H9 (cell line): ENCODE results near the gene SPRYD4. TPM values are rescaled to one million over a fixed set of nuclear protein-coding genes. Genes with fewer than 3 reads are reported as not detected.

ENCODE experiments used
- DNase-seq: peaks from one replicate; pipeline ENCODE4 v3.0.0-alpha.2; 2017
- H2AFZ ChIP-seq: one replicate; pipeline ENCODE4 v1.6.1; 2013; ENCODE audit warnings: mild to moderate bottlenecking, low read length, control low read depth, moderate library complexity
- H2AK5ac ChIP-seq: 2 replicates; pipeline ENCODE4 v1.6.1; 2013; ENCODE audit warnings: low read length, control low read depth, mixed read lengths; ENCODE audit not compliant: insufficient read length
- H2BK120ac ChIP-seq: one replicate; pipeline ENCODE4 v1.6.1; 2013; ENCODE audit warnings: low read depth, mild to moderate bottlenecking, low read length, control low read depth, inconsistent platforms; ENCODE audit not compliant: poor library complexity, severe bottlenecking
- H2BK12ac ChIP-seq: 2 replicates; pipeline ENCODE4 v1.6.1; 2013; ENCODE audit warnings: low read length, control low read depth, mixed read lengths, low read depth; ENCODE audit not compliant: insufficient read length
- H2BK15ac ChIP-seq: 2 replicates; pipeline ENCODE4 v1.6.1; 2013; ENCODE audit warnings: low read depth, low read length, control low read depth
- H2BK20ac ChIP-seq: one replicate; pipeline ENCODE4 v1.6.1; 2013; ENCODE audit warnings: low read depth, mild to moderate bottlenecking, low read length, control low read depth, inconsistent platforms; ENCODE audit not compliant: poor library complexity, severe bottlenecking
- H2BK5ac ChIP-seq: 2 replicates; pipeline ENCODE4 v1.6.1; 2013; ENCODE audit warnings: low read length, control low read depth, mixed read lengths; ENCODE audit not compliant: insufficient read length
- H3K14ac ChIP-seq: 2 replicates; pipeline ENCODE4 v1.6.1; 2013; ENCODE audit warnings: low read length, control low read depth; ENCODE audit not compliant: insufficient read depth
- H3K18ac ChIP-seq: 2 replicates; pipeline ENCODE4 v1.6.1; 2013; ENCODE audit warnings: low read depth, mild to moderate bottlenecking, mixed read lengths, low read length, control low read depth; ENCODE audit not compliant: insufficient read length
- H3K23ac ChIP-seq: 2 replicates; pipeline ENCODE4 v1.6.1; 2013; ENCODE audit warnings: low read length, control low read depth, mixed read lengths, low read depth; ENCODE audit not compliant: insufficient read length
- H3K23me2 ChIP-seq: 2 replicates; pipeline ENCODE4 v1.6.1; 2013; ENCODE audit warnings: low read depth, mild to moderate bottlenecking, mixed read lengths, low read length, control low read depth; ENCODE audit not compliant: insufficient read length, poor library complexity, severe bottlenecking
- H3K27ac ChIP-seq: 2 replicates; pipeline ENCODE4 v1.5.1; 2013; ENCODE audit warnings: low read length, control low read depth, mixed read lengths, low read depth; ENCODE audit not compliant: insufficient read length
- H3K27me3 ChIP-seq: 2 replicates; pipeline ENCODE4 v1.6.1; 2013; ENCODE audit warnings: low read length, control low read depth, inconsistent platforms; ENCODE audit not compliant: insufficient read depth
- H3K4ac ChIP-seq: 2 replicates; pipeline ENCODE4 v1.6.1; 2013; ENCODE audit warnings: low read depth, mild to moderate bottlenecking, control low read depth, inconsistent platforms, low read length, moderate library complexity
- H3K4me1 ChIP-seq: 2 replicates; pipeline ENCODE4 v1.6.1; 2013; ENCODE audit warnings: low read length, control low read depth, inconsistent platforms; ENCODE audit not compliant: insufficient read depth
- H3K4me2 ChIP-seq: 2 replicates; pipeline ENCODE4 v1.6.1; 2013; ENCODE audit warnings: low read length, control low read depth, mixed read lengths; ENCODE audit not compliant: insufficient read length, insufficient read depth
- H3K56ac ChIP-seq: 2 replicates; pipeline ENCODE4 v1.6.1; 2013; ENCODE audit warnings: low read depth, mild to moderate bottlenecking, mixed read lengths, low read length, control low read depth; ENCODE audit not compliant: insufficient read length
- H3K79me1 ChIP-seq: 2 replicates; pipeline ENCODE4 v1.6.1; 2013; ENCODE audit warnings: low read depth, mild to moderate bottlenecking, moderate library complexity, low read length, control low read depth, inconsistent platforms; ENCODE audit not compliant: insufficient read depth, poor library complexity, severe bottlenecking
- H3K79me2 ChIP-seq: 2 replicates; pipeline ENCODE4 v1.6.1; 2013; ENCODE audit warnings: low read length, control low read depth, inconsistent platforms; ENCODE audit not compliant: insufficient read depth
- H3K9ac ChIP-seq: 2 replicates; pipeline ENCODE4 v1.6.1; 2013; ENCODE audit warnings: low read length, control low read depth, mixed read lengths; ENCODE audit not compliant: insufficient read length; ENCODE audit errors: extremely low read depth
- H3K9me3 ChIP-seq: one replicate; pipeline ENCODE4 v1.6.1; 2013; ENCODE audit warnings: low read depth, low read length, inconsistent platforms; ENCODE audit not compliant: control insufficient read depth
- H3T11ph ChIP-seq: one replicate; pipeline ENCODE4 v1.6.1; 2013; ENCODE audit warnings: mild to moderate bottlenecking, low read length, control low read depth, inconsistent platforms
- H4K20me1 ChIP-seq: one replicate; pipeline ENCODE4 v1.6.1; 2013; ENCODE audit not compliant: control insufficient read depth, insufficient read length, insufficient read depth
- H4K5ac ChIP-seq: 2 replicates; pipeline ENCODE4 v1.6.1; 2013; ENCODE audit warnings: low read depth, mild to moderate bottlenecking, mixed read lengths, low read length, control low read depth; ENCODE audit not compliant: insufficient read length
- H4K8ac ChIP-seq: replicated peaks from 2 replicates; pipeline ENCODE4 v1.6.1; 2013; ENCODE audit warnings: low read length, control low read depth, mixed read lengths, low read depth; ENCODE audit not compliant: insufficient read length
- H4K91ac ChIP-seq: 2 replicates; pipeline ENCODE4 v1.6.1; 2013; ENCODE audit warnings: low read depth, mild to moderate bottlenecking, moderate library complexity, mixed read lengths, low read length, control low read depth; ENCODE audit not compliant: insufficient read length
- H3K27ac Mint-ChIP-seq, 3 experiments: 2 replicates in 2 of 3; 3 replicates in 1 of 3; pipeline ENCODE4 v1.8.0; 2020 to 2021; ENCODE audit warnings: mixed read lengths in 3 of 3, mild to moderate bottlenecking in 1 of 3, moderate library complexity in 1 of 3
- H3K27me3 Mint-ChIP-seq: 2 replicates; pipeline ENCODE4 v1.8.0; 2021; ENCODE audit warnings: low read depth, mild to moderate bottlenecking, moderate library complexity, mixed read lengths
- H3K36me3 Mint-ChIP-seq, 3 experiments: 2 replicates in 2 of 3; 3 replicates in 1 of 3; pipeline ENCODE4 v1.8.0; 2020 to 2021; ENCODE audit warnings: low read depth in 3 of 3, mixed read lengths in 3 of 3; ENCODE audit not compliant: insufficient read depth in 1 of 3
- H3K4me1 Mint-ChIP-seq, 2 experiments: 2 replicates each; pipeline ENCODE4 v1.8.0; 2020; ENCODE audit warnings: mixed read lengths in 2 of 2
- H3K4me3 Mint-ChIP-seq, 2 experiments: 2 replicates in 1 of 2; 3 replicates in 1 of 2; pipeline ENCODE4 v1.8.0; 2020 to 2021; ENCODE audit warnings: mild to moderate bottlenecking in 2 of 2, mixed read lengths in 2 of 2, moderate library complexity in 1 of 2
- H3K9me3 Mint-ChIP-seq, 2 experiments: 2 replicates in 1 of 2; 3 replicates in 1 of 2; pipeline ENCODE4 v1.8.0; 2020; ENCODE audit warnings: mild to moderate bottlenecking in 2 of 2, mixed read lengths in 2 of 2, moderate library complexity in 1 of 2
- WGBS: extraction: QIAGEN DNeasy Blood & Tissue Kit; methylation state at CpG from one replicate; pipeline ENCODE4 v1.1.7; 2013; ENCODE audit warnings: missing lambda C conversion rate, low lambda C conversion rate, mixed read lengths; ENCODE audit not compliant: insufficient read length; ENCODE audit errors: extremely low coverage; 5-methylcytosine and 5-hydroxymethylcytosine counted together
- total RNA-seq: library from RNA; stranded (reverse); gene quantifications from 2 replicates; pipeline ENCODE4 v1.2.1, GENCODE V29; 2021
- TF ChIP-seq, protein P1 (sequence below): fragments of 200-600 bp; sonication (generic); conservative IDR thresholded peaks from 3 replicates; pipeline ENCODE4 v1.8.0; 2021; ENCODE audit warnings: antibody characterized with exemption, mild to moderate bottlenecking

SPRYD4 gene
- total RNA-seq, 1 experiment from 2014 or later: 4.9 TPM

- no peaks in the 10 kb centered on the region for H3K36me3 Mint-ChIP-seq
- Histone ChIP-seq H2BK120ac (no peak overlapping the region), H2BK12ac (no peak overlapping the region), H4K20me1 (no peaks in the 10 kb centered on the region), H3K9me3 (no peaks in the 10 kb centered on the region), H2AK5ac (no peak overlapping the region), H3K4me2 (no peak overlapping the region), H3T11ph (no peak overlapping the region), H3K23ac (no peak overlapping the region), H3K9ac (no peak overlapping the region), H4K5ac (no peak overlapping the region), H3K4ac (no peak overlapping the region), H3K18ac (no peak overlapping the region), H3K79me1 (peaks cover 3% of the 10 kb centered on the region), H2BK15ac (no peak overlapping the region), H3K27ac (no peak overlapping the region), H3K79me2 (no peaks in the 10 kb centered on the region; the same call in 1 of the 2 replicates), H2BK5ac (no peak overlapping the region), H2AFZ (no peak overlapping the region), H3K4me1 (no peaks in the 10 kb centered on the region), H3K56ac (no peak overlapping the region), H3K23me2 (peaks cover 5% of the 10 kb centered on the region), H2BK20ac (no peak overlapping the region), H4K91ac (no peak overlapping the region), H3K14ac (no peak overlapping the region), H3K27me3 (no peaks in the 10 kb centered on the region), H4K8ac (no peak overlapping the region)
- peaks cover 18 to 27% of the 10 kb centered on the region in 2 experiments for H3K4me1 Mint-ChIP-seq
- no peaks in the 10 kb centered on the region for H3K27me3 Mint-ChIP-seq
- H3K4me3 Mint-ChIP-seq: no peak overlapping the region
- H3K9me3 Mint-ChIP-seq: no peaks in the 10 kb centered on the region
- TF ChIP-seq, protein P1, sequence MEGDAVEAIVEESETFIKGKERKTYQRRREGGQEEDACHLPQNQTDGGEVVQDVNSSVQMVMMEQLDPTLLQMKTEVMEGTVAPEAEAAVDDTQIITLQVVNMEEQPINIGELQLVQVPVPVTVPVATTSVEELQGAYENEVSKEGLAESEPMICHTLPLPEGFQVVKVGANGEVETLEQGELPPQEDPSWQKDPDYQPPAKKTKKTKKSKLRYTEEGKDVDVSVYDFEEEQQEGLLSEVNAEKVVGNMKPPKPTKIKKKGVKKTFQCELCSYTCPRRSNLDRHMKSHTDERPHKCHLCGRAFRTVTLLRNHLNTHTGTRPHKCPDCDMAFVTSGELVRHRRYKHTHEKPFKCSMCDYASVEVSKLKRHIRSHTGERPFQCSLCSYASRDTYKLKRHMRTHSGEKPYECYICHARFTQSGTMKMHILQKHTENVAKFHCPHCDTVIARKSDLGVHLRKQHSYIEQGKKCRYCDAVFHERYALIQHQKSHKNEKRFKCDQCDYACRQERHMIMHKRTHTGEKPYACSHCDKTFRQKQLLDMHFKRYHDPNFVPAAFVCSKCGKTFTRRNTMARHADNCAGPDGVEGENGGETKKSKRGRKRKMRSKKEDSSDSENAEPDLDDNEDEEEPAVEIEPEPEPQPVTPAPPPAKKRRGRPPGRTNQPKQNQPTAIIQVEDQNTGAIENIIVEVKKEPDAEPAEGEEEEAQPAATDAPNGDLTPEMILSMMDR: no peak
- no peak for DNase-seq
- WGBS: no CpG with 5 or more reads among the region's 1 CpG
- no peak overlapping the region for H3K27ac Mint-ChIP-seq
These were observed 52.1 kb downstream of the SPRYD4 start for GRCh38 chr12:56520506-56520905.
